ENCODE measurements around the gene RAB31.

DNA sequence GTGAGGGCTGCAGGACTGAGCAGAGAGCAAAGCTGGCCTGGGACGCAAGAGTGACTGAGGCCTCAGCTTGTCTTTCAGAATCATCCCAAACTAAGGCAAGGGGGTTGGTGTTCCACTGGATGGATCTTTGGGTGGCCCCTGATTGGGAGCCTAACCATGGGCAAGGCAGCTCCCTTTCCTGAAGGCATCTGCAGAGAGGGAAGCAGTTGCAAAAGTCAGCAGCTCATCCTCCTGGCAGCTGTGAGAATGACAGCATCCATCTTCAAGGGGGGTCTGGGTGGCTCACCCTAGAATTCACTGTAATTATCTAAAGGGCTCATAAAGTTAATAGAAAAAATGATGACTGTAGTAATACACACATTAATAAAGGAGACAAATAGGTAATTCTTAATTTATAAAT, 46.5 kb upstream of the RAB31 start:
- no peak for TF ChIP-seq POLR2A (IDR thresholded peaks at IDR 0.05)
- TF ChIP-seq, protein P1, sequence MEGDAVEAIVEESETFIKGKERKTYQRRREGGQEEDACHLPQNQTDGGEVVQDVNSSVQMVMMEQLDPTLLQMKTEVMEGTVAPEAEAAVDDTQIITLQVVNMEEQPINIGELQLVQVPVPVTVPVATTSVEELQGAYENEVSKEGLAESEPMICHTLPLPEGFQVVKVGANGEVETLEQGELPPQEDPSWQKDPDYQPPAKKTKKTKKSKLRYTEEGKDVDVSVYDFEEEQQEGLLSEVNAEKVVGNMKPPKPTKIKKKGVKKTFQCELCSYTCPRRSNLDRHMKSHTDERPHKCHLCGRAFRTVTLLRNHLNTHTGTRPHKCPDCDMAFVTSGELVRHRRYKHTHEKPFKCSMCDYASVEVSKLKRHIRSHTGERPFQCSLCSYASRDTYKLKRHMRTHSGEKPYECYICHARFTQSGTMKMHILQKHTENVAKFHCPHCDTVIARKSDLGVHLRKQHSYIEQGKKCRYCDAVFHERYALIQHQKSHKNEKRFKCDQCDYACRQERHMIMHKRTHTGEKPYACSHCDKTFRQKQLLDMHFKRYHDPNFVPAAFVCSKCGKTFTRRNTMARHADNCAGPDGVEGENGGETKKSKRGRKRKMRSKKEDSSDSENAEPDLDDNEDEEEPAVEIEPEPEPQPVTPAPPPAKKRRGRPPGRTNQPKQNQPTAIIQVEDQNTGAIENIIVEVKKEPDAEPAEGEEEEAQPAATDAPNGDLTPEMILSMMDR (IDR thresholded peaks at IDR 0.05), result no peak
